Measurements from ENCODE around the gene SCGB3A2.

GRCh38 chr5:147869112-147869511 lies 9.4 kb upstream of the SCGB3A2 start:
- TF ChIP-seq CTCF (IDR thresholded peaks at IDR 0.05; ENCODE audit: poor library complexity) (no peak), EZH2phosphoT487 (IDR thresholded peaks at IDR 0.05; ENCODE audit: low read depth, severe bottlenecking, unreplicated experiment) (no peak)

Data from hepatocyte (in vitro differentiated cells).